GM18867 (cell line): Measurements from ENCODE around the gene METTL14.

Experiments
- ATAC-seq: cut with Tn5 transposase; IDR thresholded peaks from one replicate; pipeline ENCODE4 v1.9.1; 2021; ENCODE audit warnings: mild to moderate bottlenecking, moderate library complexity; ENCODE audit not compliant: unreplicated experiment

The METTL14 gene

GRCh38 chr4:118732591-118733330, 47.6 kb downstream of the METTL14 start:
- ATAC-seq: no peak

DNA sequence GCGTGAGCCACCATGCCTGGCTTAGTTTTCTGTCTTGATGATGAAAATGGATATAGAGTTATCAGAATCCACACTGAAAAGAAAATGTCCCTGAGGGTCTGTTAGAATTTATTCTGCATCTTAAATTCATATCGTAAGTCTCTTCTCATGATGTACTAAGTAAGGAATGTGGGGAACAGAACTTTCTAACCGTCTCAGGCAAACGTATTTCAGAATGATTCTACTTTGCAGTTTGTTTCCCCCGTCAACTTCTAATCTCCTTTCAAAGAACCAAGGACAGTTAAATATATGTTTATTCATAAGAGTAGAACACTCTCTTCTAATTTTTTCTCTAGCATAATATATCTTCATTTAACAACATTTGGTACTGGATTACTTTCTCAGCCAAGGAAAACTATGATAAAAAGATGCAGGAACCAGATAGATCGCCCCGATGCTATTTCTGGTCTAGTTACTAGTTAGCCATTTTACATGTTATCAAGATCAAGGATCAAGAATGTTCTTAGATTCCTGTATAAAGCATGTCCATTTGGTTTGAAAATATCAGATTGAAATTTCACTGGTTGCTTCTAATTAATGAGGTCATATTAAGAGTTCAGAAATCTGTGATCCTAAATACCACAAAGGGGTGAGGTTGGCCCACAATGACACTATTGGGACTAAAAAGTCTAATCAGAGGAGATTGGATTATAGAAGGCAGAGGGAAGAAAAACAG, 49.5 kb downstream of the METTL14 start:
- no peak for ATAC-seq

- ATAC-seq: no peak
Measured at GRCh38 chr4:118736900-118737299, 51.7 kb downstream of the METTL14 start.

DNA sequence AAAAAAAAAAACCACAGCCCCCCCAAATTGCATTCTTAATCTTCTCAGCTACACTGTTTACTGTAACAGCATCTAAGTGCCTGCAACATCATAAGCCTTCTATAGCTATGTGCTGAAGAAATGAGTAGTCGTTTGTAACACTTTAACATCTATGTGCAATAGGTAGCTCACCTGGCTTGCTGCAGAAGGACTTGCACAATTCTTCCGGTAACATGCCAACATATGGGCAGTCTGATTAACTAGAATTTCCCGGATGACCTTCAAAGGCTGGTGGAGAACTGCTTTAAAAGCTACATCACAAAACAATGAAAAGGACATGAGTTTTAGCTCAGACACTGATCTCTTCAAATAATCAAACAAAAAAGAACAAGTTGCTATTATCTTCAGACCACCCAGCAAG, 52.9 kb downstream of the METTL14 start:
- no peak for ATAC-seq

DNA sequence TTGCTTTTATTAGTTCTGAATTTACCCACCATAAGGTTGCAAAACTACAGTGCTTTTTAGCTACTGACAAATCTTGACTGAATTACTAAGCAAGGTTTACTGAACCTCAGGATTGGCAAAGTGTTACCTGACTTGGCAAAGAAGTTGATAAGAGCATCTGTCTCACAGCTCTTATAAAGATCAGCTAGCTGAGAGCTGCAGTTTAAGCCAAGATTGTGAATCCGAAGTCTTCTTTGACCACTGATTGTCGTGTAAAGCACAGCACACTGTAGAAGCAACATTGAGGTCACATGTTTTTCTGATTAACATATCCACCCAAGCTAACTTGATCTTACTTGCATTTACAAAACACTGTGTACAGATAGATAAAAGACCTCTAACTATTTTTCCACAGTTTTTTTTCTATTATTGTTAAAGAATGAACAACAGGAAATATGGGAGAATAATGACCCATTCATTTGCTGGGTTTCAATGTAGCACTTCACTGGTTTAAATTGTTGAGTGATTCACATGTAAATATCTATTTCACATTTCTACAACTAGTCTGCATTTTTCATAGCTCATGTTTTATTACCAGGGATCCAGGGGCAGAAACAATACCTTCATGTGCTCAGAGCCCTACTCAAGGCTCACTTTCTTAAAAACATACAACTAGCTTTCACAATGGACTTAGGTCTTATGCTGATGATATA, 54.0 kb downstream of the METTL14 start:
- no peak for ATAC-seq

GRCh38 chr4:118740869-118741268, 55.7 kb downstream of the METTL14 start:
- no peak for ATAC-seq

GRCh38 chr4:118741301-118741855, 56.2 kb downstream of the METTL14 start:
- no peak for ATAC-seq

- ATAC-seq: no peak
Measured at GRCh38 chr4:118742050-118742449, 56.9 kb downstream of the METTL14 start.

- no peak for ATAC-seq
Measured at GRCh38 chr4:118743867-118744266, 58.7 kb downstream of the METTL14 start.

- no peak for ATAC-seq
Measured at GRCh38 chr4:118745357-118745756, 60.2 kb downstream of the METTL14 start.

DNA sequence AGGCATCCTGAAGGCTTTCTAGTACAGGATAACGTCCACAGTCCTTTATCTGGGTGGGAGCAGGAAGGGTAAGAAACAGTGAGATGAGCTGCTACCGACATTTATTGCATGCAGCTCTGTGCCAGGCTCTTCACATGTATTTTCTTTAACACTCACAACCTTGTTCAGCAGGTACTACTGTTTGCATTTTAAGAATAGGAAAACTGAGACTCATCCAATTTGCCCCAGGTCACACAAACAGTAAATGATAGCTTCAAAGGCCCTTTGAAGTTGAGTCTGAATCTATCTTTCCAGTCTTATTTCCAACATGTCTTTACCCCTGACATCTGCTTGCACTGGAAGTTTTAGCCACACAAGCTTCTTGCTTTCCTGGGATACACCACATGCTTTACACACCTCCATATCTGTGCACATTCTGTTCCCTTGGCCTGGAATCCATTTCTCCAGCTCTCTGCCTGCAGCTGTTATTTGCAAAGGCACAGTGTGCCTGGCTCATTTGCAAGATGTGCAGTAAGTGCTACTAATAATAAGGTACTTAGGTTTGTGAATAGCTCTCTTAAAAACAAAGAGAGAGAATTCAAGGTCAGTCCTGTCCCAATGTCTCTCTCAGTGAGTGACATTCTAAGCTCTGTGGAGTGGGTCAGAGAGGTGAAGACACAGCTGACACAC, 61.2 kb downstream of the METTL14 start:
- ATAC-seq: no peak

GRCh38 chr4:118749347-118749988, 64.3 kb downstream of the METTL14 start:
- no peak for ATAC-seq

DNA sequence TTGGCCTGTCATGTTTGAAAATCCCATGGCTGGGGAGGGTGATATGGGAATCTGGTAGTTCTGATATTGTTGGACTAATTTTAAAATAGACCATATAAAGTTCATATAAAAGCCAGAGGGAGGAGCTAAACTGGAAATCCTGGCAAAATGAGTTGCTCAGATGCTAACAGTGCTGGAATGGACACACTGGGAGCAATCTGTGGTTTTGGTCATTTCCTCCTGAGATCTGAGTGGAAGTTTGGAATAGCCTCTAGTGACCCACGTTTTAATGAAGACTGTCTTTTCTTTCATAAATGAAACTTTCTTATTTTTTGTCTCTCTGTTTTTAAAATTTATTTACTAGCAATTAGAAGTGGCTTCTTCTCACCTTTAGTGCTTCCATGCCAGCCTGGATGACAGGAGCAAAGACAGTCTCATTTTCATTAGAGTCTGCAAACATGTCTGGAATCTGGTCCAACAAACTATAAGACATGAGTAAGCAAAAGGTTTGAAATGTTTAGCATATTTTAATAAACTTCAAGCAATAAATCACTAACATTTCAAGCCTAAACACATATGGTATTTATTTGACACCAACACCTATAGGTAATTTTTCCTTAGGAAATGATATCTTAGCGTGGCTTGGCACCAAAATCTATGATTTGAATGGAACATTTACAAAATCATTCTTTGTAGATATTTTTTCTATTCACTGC, 66.6 kb downstream of the METTL14 start:
- ATAC-seq: no peak

GRCh38 chr4:118752551-118752950, 67.4 kb downstream of the METTL14 start:
- no peak for ATAC-seq

GRCh38 chr4:118753096-118753495, 67.9 kb downstream of the METTL14 start:
- no peak for ATAC-seq

GRCh38 chr4:118753685-118754084, 68.5 kb downstream of the METTL14 start:
- no peak for ATAC-seq

DNA sequence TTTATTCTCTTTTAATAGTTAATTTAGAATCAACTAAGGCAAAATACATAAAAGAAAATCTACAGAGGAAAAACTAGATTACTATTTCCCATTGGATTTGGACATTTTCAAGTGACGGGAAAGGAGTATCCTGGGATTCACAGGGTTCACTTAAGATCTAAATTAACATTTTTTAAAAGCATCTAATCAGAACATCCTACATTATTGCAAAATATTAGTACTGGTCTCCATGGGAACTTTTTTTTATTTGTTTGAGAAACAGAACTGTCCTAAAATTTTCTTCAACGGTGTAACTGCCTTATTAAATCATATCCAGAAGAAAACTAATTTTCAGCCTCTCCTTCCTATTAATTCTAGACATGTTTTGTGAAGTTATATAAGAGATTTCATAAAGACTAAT, 69.7 kb downstream of the METTL14 start:
- no peak for ATAC-seq

DNA sequence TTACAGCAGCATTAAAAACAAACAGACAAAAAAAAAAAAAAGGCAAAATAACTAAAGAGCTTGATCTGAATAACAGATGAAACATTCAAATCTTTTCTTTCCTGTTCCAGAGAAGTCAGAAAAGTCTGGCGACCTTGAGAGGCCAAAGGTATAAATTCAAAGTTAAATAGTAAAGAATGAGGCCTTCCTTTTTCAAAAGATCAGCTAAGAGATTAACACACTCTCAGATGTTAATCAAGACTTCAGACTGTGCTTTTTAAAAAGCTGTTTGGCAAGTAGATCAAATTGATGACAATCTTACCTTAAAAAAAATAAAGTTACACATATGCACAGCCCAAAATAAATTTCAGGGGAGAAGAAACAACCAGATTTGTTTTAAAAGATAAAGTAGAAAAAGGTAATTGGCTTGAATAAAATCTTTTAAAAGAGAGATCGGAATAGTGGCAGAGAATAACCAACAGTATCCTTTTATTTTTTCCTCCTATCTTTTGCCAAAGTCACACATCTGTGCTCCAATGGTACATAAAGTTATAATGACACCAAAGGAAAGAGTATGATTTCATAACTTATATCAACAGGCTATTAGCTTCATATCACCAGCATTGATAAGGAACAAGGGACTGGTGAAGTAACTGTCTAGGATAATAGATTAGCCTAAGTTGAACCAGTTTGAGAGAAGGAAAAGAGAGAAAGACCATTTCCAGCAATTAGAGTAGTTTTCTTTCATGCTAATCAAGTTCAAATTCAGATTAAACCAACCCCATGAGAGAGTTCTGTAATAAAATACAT, 70.4 kb downstream of the METTL14 start:
- ATAC-seq: no peak

- no peak for ATAC-seq
Measured at GRCh38 chr4:118756429-118756828, 71.2 kb downstream of the METTL14 start.
